GM18526 (cell line): ENCODE results near the gene CADM2.

Experiments
- POLR2A ChIP-seq: IDR thresholded peaks from 3 replicates; pipeline ENCODE4 v1.6.1; 2011; ENCODE audit not compliant: insufficient read length; ENCODE audit errors: extremely low read depth

The CADM2 gene

DNA sequence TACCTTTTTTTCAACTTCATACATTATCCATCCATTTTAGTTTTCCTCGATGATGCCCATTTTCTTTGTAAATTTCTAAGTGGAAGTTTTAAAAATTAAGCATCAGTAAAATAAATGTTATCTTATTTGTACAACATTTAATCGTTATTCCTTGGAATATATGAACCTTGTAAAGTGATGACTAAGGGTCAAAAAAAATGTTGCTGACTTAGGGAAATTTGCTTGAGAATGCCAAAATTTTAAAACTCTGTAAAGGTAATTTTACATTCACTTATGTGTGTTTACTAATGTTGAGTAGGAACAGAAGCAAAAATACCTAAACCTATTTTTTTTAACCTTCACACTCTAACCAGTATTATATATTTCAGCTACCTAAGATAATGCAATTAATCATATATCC is 1115.0 kb downstream of the CADM2 start:
- no peak for TF ChIP-seq POLR2A

DNA sequence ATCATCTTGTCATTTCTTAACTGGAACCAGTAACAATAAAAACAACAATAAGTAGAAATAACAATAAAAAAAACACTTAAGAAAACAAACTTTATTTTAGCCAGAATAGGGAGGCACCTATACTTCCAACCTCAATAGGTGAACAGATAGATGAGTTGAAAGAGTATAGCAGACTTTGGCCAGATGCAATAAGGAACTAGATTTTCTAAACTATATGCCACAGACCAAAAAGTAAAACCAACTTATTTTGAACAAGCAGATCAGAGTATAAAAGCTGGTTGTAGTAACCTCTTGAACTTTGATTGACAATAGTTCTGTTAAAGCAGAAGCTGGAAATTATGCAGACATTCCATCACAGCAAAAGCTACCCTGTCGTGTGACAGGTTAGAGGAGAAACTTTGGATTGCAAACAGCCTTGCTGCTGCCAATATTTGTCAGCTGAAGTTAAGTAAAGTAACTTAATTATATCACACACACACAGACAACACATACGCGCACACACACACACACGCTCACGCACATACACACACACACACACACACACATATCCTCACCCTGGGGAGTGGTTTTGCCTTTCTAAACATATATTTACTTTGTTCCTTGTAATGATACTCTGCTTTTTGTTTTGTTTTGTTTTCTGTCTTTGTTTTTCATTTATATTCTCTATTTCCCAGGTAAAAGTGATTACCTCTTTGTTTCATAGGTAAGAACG is 1128.5 kb downstream of the CADM2 start:
- no peak for TF ChIP-seq POLR2A

DNA sequence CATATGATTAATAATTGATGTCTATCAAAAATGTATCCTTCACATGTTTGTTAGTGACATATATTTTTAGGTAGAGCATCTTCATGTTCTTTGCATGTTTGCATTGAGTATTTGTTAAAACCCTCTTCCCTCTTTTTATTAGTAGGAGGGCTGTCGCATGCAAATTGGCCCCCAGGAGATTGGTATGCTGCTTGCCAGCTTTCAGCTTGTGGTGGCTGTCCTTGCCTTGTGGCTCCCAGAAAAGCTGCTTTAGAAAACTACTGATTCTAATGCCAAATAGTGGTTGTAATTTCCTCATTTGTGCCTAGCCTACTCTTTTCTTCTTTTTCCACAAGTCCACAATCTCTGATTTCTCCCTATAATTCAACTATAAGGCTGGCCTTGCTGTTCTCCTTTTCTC is 1145.4 kb downstream of the CADM2 start:
- no peak for TF ChIP-seq POLR2A

DNA sequence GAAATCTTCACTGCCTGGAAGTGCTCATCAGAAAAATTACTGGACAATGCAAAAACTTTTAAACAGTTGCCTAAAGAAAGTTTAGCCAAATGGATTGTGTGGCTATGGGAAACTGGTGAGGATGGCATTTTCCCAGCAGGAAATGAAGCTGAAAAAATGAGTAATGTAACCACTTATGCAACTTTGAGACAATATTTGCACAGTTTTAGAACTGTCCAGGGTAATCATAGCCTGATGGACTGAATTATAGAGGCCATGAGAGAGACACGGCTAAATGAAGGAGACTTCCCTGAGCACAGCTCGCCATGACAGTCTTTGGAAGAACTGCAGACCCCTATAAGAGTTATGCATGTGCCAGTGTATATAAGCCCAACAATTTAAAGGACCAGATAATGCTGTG is 1150.6 kb downstream of the CADM2 start:
- TF ChIP-seq POLR2A = no peak
